Stomach (tissue), 9 donors: ENCODE results near the gene ATP1A1. TPM values are rescaled to one million over a fixed set of nuclear protein-coding genes. Genes with fewer than 3 reads are reported as not detected.

Experiments
- DNase-seq, 2 donors: peaks; one replicate each; pipeline versions ENCODE4 v3.0.0 to v3.0.0-alpha.2; 2013 to 2019
- H3K27ac ChIP-seq, 5 donors: fragments of 200-600 bp in 4 of 5; sonication (generic) in 4 of 5; one replicate each; pipeline ENCODE4 v1.5.1; 2013 to 2019; ENCODE audit warnings: mild to moderate bottlenecking in 1 of 5, moderate library complexity in 1 of 5
- H3K27me3 ChIP-seq, 3 donors: fragments of 200-600 bp; sonication (generic); one replicate each; pipeline ENCODE4 v1.5.1; 2017 to 2019; ENCODE audit warnings: mixed run types in 1 of 3
- H3K36me3 ChIP-seq, 4 donors: fragments of 200-600 bp; sonication (generic); 1 replicate in 3 of 4; 2 replicates in 1 of 4; pipeline ENCODE4 v1.5.1; 2016 to 2019
- H3K4me1 ChIP-seq, 4 donors: fragments of 200-600 bp; sonication (generic); one replicate each; pipeline ENCODE4 v1.5.1; 2016 to 2019
- H3K4me3 ChIP-seq, 4 donors: fragments of 200-600 bp; sonication (generic) in 3 of 4; one replicate each; pipeline ENCODE4 v1.5.1; 2016 to 2019; ENCODE audit warnings: mild to moderate bottlenecking in 1 of 4
- H3K9me3 ChIP-seq, 4 donors: fragments of 200-600 bp; sonication (generic); one replicate each; pipeline ENCODE4 v1.5.1; 2016 to 2019
- EP300 ChIP-seq: sonication (generic); formaldehyde crosslinking; IDR thresholded peaks from one replicate; pipeline ENCODE4 v1.6.1; 2017; ENCODE audit warnings: antibody characterized with exemption
- POLR2A ChIP-seq, 4 donors: fragments of 450-650 bp; IDR thresholded peaks; one replicate each; pipeline ENCODE4 v1.6.1; 2016; ENCODE audit warnings: antibody characterized with exemption in 4 of 4, control low read depth in 2 of 4, mild to moderate bottlenecking in 1 of 4, moderate library complexity in 1 of 4
- POLR2AphosphoS5 ChIP-seq, 3 donors: sonication (generic); formaldehyde crosslinking; IDR thresholded peaks; one replicate each; pipeline ENCODE4 v1.6.1; 2016; ENCODE audit warnings: antibody characterized with exemption in 3 of 3
- WGBS, 5 donors: extraction: QIAGEN DNeasy Blood & Tissue Kit in 3 of 5; methylation state at CpG; one replicate each; pipeline versions ENCODE4 v1.1.5 to v1.1.7; 2013 to 2018; 5-methylcytosine and 5-hydroxymethylcytosine counted together
- intact Hi-C: fragments of 100-400 bp; cut with DNase I; formaldehyde crosslinking; loops from one replicate; pipeline ENCODE4 v1.15.1; 2023; ENCODE audit warnings: low total_unique reads
- polyA plus RNA-seq, 3 donors: library from polyadenylated mRNA; stranded (reverse); fragments of 200-250 nt; gene quantifications; one replicate each; pipeline ENCODE4 v1.2.3, GENCODE V29; 2013
- total RNA-seq, 5 donors: library from RNA; depleted of rRNA; stranded (reverse); fragments of >200 nt; gene quantifications; one replicate each; pipeline versions ENCODE4 v1.1.0 to v1.2.3, GENCODE V29; 2014 to 2016
- TF ChIP-seq, protein P1 (sequence below), 7 experiments: fragments of 450-650 bp in 4 of 7; fragments of 200-600 bp in 3 of 7; sonication (generic) in 3 of 7; IDR thresholded peaks; one replicate each; pipeline ENCODE4 v1.5.1; 2016 to 2019; ENCODE audit warnings: antibody characterized with exemption in 7 of 7, control low read depth in 2 of 7, mild to moderate bottlenecking in 1 of 7
- donor health status: healthy with polysubstance abuse.
- donor health status: Bipolar disorder and iron deficiency.
- donor health status: healthy.

ATP1A1 gene
- total and polyA plus RNA-seq, 8 donors: 49.9 to 576 (median 171) TPM

GRCh38 chr1:116352349-116352813, 20.7 kb upstream of the ATP1A1 start:
- Histone ChIP-seq H3K27ac (no peak overlapping the region), H3K4me3 (no peak overlapping the region), H3K4me1 (no peaks in the 10 kb centered on the region), H3K36me3 (no peaks in the 10 kb centered on the region), H3K27me3 (no peaks in the 10 kb centered on the region), H3K9me3 (no peaks in the 10 kb centered on the region)
- 66 to 91% (median 86%) methylated on average over 3 of the region's 3 CpGs for whole genome bisulfite sequencing, 5 donors
- intact Hi-C loops: no loop called here
- no peak for TF ChIP-seq POLR2A (IDR thresholded peaks at IDR 0.05)
- TF ChIP-seq, protein P1, sequence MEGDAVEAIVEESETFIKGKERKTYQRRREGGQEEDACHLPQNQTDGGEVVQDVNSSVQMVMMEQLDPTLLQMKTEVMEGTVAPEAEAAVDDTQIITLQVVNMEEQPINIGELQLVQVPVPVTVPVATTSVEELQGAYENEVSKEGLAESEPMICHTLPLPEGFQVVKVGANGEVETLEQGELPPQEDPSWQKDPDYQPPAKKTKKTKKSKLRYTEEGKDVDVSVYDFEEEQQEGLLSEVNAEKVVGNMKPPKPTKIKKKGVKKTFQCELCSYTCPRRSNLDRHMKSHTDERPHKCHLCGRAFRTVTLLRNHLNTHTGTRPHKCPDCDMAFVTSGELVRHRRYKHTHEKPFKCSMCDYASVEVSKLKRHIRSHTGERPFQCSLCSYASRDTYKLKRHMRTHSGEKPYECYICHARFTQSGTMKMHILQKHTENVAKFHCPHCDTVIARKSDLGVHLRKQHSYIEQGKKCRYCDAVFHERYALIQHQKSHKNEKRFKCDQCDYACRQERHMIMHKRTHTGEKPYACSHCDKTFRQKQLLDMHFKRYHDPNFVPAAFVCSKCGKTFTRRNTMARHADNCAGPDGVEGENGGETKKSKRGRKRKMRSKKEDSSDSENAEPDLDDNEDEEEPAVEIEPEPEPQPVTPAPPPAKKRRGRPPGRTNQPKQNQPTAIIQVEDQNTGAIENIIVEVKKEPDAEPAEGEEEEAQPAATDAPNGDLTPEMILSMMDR (IDR thresholded peaks at IDR 0.05): no peak
- TF ChIP-seq EP300: no peak
- no peak for TF ChIP-seq POLR2AphosphoS5 (IDR thresholded peaks at IDR 0.05)
- DNase-seq: no peak

DNA sequence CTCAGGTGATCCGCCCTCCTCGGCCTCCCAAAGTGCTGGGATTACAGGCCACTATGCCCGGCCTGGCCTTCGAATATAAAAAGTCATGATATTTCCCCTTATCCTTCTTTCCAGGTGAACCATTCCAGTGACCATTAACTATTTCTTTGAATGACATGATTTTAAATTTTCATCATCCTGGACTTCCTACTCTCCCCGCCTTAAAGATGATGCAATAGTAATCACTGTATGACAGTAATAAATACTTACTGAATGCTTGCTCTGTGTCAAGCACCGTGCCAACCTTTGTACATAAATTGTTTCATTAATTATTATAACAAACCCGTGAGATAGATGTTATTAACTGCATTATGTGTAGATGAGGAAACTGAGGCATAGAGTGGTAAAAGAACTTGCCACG, 19.9 kb upstream of the ATP1A1 start:
- intact Hi-C loops: no loop called here
- H3K27ac ChIP-seq: no peak overlapping the region
- no peak for DNase-seq

GRCh38 chr1:116356067-116356466, 17.0 kb upstream of the ATP1A1 start:
- H3K9me3 ChIP-seq: no peaks in the 10 kb centered on the region
- no peak overlapping the region for H3K4me3 ChIP-seq
- no peaks in the 10 kb centered on the region for H3K27me3 ChIP-seq
- no peaks in the 10 kb centered on the region for H3K36me3 ChIP-seq
- peaks cover 0 to 7% (median 0%) of the 10 kb centered on the region in 4 donors for H3K4me1 ChIP-seq
- intact Hi-C loops: no loop called here
- DNase-seq: no peak
- no peak overlapping the region for H3K27ac ChIP-seq
- TF ChIP-seq POLR2AphosphoS5 (IDR thresholded peaks at IDR 0.05): no peak
- TF ChIP-seq, protein P1 (IDR thresholded peaks at IDR 0.05): no peak
- no peak for TF ChIP-seq EP300
- no peak for TF ChIP-seq POLR2A (IDR thresholded peaks at IDR 0.05)
- WGBS, 5 donors: 70 to 86% (median 79%) methylated on average over 4 of the region's 4 CpGs

More for the DNA sequence above, 19.9 kb upstream of the ATP1A1 start:
- Histone ChIP-seq H3K4me1 (no peaks in the 10 kb centered on the region), H3K4me3 (no peak overlapping the region), H3K36me3 (no peaks in the 10 kb centered on the region), H3K27me3 (no peaks in the 10 kb centered on the region), H3K9me3 (no peaks in the 10 kb centered on the region)
- no peak for TF ChIP-seq EP300
- TF ChIP-seq, protein P1 (IDR thresholded peaks at IDR 0.05): no peak
- no peak for TF ChIP-seq POLR2A (IDR thresholded peaks at IDR 0.05)
- no peak for TF ChIP-seq POLR2AphosphoS5 (IDR thresholded peaks at IDR 0.05)
- WGBS, 5 donors: 88 to 94% (median 93%) methylated on average over 8 of the region's 8 CpGs

DNA sequence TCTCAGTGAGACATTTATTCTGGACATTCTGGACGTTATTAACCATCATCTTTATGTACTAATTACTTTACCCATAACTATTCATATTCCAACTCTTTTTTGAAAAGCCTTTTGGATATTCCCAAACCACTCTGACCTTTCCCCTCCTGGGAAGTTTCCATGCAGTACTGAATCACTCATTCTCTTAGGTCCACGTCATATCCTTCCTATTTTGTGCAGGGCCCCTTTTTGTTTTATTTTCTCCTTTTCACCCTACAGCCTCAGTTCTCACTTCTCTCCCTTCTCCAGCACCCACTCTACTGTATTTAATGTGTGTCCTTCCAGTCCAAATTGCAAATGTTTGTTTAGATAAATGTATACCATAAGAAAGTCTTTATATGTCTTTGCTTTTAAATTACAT, 16.4 kb upstream of the ATP1A1 start:
- Histone ChIP-seq H3K4me1 (peaks cover 0 to 7% (median 0%) of the 10 kb centered on the region in 4 donors), H3K27ac (no peak overlapping the region), H3K4me3 (no peak overlapping the region), H3K36me3 (no peaks in the 10 kb centered on the region), H3K27me3 (no peaks in the 10 kb centered on the region), H3K9me3 (no peaks in the 10 kb centered on the region)
- DNase-seq: no peak
- TF ChIP-seq, protein P1 (IDR thresholded peaks at IDR 0.05): no peak
- TF ChIP-seq EP300 (no peak), POLR2AphosphoS5 (IDR thresholded peaks at IDR 0.05) (no peak), POLR2A (IDR thresholded peaks at IDR 0.05) (no peak)
- intact Hi-C loops: no loop called here
- 48 to 70% (median 66%) methylated on average over 2 of the region's 2 CpGs for WGBS, 5 donors
